Measurements from ENCODE around the gene GARIN5B.

- TF ChIP-seq CTCF (IDR thresholded peaks at IDR 0.05) = no peak
- no peak for TF ChIP-seq POLR2A (IDR thresholded peaks at IDR 0.05)
Observed at GRCh38 chr19:55353803-55354697, 9.0 kb downstream of the GARIN5B start.

Data from adrenal gland (tissue), 5 donors.